HepG2 (cell line): ENCODE results near the gene SNX22. TPM values are rescaled to one million over a fixed set of nuclear protein-coding genes. Genes with fewer than 3 reads are reported as not detected.

Experiments used
- BCLAF1 ChIP-seq: fragments of 450-650 bp; IDR thresholded peaks from 2 replicates; pipeline ENCODE4 v1.6.1; 2017; ENCODE audit warnings: mild to moderate bottlenecking
- ELF1 ChIP-seq: sonication (generic); formaldehyde crosslinking; IDR thresholded peaks from 2 replicates; pipeline ENCODE4 v1.4.0; 2020; ENCODE audit warnings: missing genetic modification reagents
- FLYWCH1 ChIP-seq: sonication (generic); formaldehyde crosslinking; IDR thresholded peaks from 2 replicates; pipeline ENCODE4 v1.8.1; 2023; ENCODE audit warnings: mild to moderate bottlenecking, missing genetic modification reagents
- HDAC1 ChIP-seq: sonication (generic); formaldehyde crosslinking; IDR thresholded peaks from 2 replicates; pipeline ENCODE4 v1.5.1; 2020; ENCODE audit warnings: mild to moderate bottlenecking, missing genetic modification reagents
- KAT7 ChIP-seq: IDR thresholded peaks from 2 replicates; pipeline ENCODE4 v1.6.1; 2018; ENCODE audit warnings: borderline replicate concordance, missing compliant biosample characterization
- PHF21A ChIP-seq: sonication (generic); formaldehyde crosslinking; IDR thresholded peaks from 2 replicates; pipeline ENCODE4 v1.5.0; 2020; ENCODE audit warnings: mild to moderate bottlenecking, missing genetic modification reagents
- POLR2AphosphoS5 ChIP-seq: IDR thresholded peaks from 2 replicates; pipeline ENCODE4 v1.6.1; 2012; ENCODE audit warnings: low read depth, low read length
- RELA ChIP-seq: sonication (generic); formaldehyde crosslinking; IDR thresholded peaks from 2 replicates; pipeline ENCODE4 v1.4.0; 2020; ENCODE audit warnings: missing genetic modification reagents
- TBP ChIP-seq: sonication (generic); formaldehyde crosslinking; IDR thresholded peaks from 2 replicates; pipeline ENCODE4 v1.5.0; 2020; ENCODE audit warnings: missing genetic modification reagents
- TBX2 ChIP-seq: sonication (generic); formaldehyde crosslinking; IDR thresholded peaks from 2 replicates; pipeline ENCODE4 v1.5.0; 2020; ENCODE audit warnings: missing genetic modification reagents, mild to moderate bottlenecking, borderline replicate concordance
- ZBTB20 ChIP-seq: sonication (generic); formaldehyde crosslinking; IDR thresholded peaks from 2 replicates; pipeline ENCODE4 v1.8.1; 2023; ENCODE audit warnings: missing genetic modification reagents, low read depth, mild to moderate bottlenecking, borderline replicate concordance
- ZBTB43 ChIP-seq: sonication (generic); formaldehyde crosslinking; conservative IDR thresholded peaks from 2 replicates; pipeline ENCODE4 v1.4.0; 2020; ENCODE audit warnings: missing genetic modification reagents
- ZNF317 ChIP-seq: sonication (generic); formaldehyde crosslinking; IDR thresholded peaks from 2 replicates; pipeline ENCODE4 v1.5.0; 2020; ENCODE audit warnings: mild to moderate bottlenecking, missing genetic modification reagents
- ZNF547 ChIP-seq: sonication (generic); formaldehyde crosslinking; IDR thresholded peaks from 2 replicates; pipeline ENCODE4 v1.5.1; 2020; ENCODE audit warnings: mild to moderate bottlenecking, missing genetic modification reagents
- ZNF629 ChIP-seq: sonication (generic); formaldehyde crosslinking; conservative IDR thresholded peaks from 2 replicates; pipeline ENCODE4 v1.5.0; 2020; ENCODE audit warnings: missing genetic modification reagents
- ZNF660 ChIP-seq: sonication (generic); formaldehyde crosslinking; IDR thresholded peaks from 2 replicates; pipeline ENCODE4 v1.5.1; 2020; ENCODE audit warnings: mild to moderate bottlenecking, low read depth, missing genetic modification reagents, borderline replicate concordance
- ZSCAN20 ChIP-seq: sonication (generic); formaldehyde crosslinking; IDR thresholded peaks from 2 replicates; pipeline ENCODE4 v1.4.0; 2020; ENCODE audit warnings: missing genetic modification reagents, mild to moderate bottlenecking, borderline replicate concordance
- polyA plus RNA-seq, 8 experiments: library from polyadenylated mRNA; depleted of rRNA in 3 of 8; stranded (reverse) in 7 of 8; unstranded in 1 of 8; fragments of >200 nt; fragmentation: Illumina TruSeq in 4 of 8; extraction: Trizol in 4 of 8; gene quantifications; 2 replicates each; pipeline versions ENCODE4 v1.2.1 to v1.2.3, GENCODE V29; 2011 to 2016; ENCODE audit warnings: low read depth in 4 of 8, missing spikeins in 1 of 8, mixed read lengths in 1 of 8; ENCODE audit not compliant: insufficient read depth in 1 of 8
- total RNA-seq, 5 experiments: library from RNA; depleted of rRNA; stranded (reverse); fragments of >200 nt; fragmentation: Illumina TruSeq; extraction: Trizol; gene quantifications; 2 replicates each; pipeline ENCODE4 v1.2.3, GENCODE V29; 2016; ENCODE audit warnings: low read depth in 1 of 5
- TF ChIP-seq, protein P1 (sequence below): sonication (generic); formaldehyde crosslinking; IDR thresholded peaks from 2 replicates; pipeline ENCODE4 v1.4.0; 2020; ENCODE audit warnings: missing genetic modification reagents, borderline replicate concordance
- TF ChIP-seq, protein P2 (sequence below): sonication (generic); formaldehyde crosslinking; IDR thresholded peaks from 2 replicates; pipeline ENCODE4 v1.8.0; 2022; ENCODE audit warnings: mild to moderate bottlenecking, missing genetic modification reagents

The SNX22 gene
- total and polyA plus RNA-seq, 2 of the 13 experiments (the other 11 are each of a cell fraction or from before 2014, with no cell fraction given): 2.3 to 5.5 TPM

DNA sequence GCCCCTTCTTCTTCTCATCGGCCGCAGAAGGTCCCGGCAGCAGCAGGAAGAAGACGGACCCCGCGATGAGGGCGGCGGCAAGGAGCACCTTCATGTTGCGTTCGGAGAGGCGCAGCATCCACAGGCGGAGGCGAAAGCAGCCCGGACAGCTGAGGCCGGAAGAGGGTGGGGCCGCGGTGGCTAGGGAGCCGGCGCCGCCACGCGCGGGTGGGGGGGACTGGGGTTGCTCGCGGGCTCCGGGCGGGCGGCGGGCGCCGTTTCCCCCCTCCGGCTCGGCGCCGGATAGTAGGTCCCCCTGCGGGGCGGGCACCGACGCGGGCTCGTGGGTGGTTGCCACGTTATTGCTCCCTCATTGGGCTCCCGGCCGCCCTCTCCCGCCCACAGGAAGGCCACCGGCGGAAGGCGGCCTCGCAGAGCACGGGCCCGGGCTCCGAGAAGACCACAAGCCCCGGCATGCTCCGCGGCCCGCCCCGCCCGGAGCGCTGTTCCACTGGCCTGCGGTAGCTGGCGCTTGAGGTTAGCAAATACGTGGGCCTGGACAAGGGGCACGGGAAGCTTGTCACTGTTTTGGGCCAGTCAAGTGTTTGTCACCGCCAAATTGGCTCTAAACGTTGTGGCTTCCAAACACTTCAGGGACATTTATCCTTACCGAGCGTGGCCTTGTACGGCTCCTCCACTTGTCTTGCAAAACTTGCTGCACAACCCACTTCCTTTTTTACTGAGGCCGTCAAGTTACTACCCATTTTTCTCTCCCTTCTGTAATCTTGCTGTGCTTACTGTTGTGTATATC lies 11.5 kb downstream of the SNX22 start, which contains the start of gene PPIB (continued):
- TF ChIP-seq, protein P1, sequence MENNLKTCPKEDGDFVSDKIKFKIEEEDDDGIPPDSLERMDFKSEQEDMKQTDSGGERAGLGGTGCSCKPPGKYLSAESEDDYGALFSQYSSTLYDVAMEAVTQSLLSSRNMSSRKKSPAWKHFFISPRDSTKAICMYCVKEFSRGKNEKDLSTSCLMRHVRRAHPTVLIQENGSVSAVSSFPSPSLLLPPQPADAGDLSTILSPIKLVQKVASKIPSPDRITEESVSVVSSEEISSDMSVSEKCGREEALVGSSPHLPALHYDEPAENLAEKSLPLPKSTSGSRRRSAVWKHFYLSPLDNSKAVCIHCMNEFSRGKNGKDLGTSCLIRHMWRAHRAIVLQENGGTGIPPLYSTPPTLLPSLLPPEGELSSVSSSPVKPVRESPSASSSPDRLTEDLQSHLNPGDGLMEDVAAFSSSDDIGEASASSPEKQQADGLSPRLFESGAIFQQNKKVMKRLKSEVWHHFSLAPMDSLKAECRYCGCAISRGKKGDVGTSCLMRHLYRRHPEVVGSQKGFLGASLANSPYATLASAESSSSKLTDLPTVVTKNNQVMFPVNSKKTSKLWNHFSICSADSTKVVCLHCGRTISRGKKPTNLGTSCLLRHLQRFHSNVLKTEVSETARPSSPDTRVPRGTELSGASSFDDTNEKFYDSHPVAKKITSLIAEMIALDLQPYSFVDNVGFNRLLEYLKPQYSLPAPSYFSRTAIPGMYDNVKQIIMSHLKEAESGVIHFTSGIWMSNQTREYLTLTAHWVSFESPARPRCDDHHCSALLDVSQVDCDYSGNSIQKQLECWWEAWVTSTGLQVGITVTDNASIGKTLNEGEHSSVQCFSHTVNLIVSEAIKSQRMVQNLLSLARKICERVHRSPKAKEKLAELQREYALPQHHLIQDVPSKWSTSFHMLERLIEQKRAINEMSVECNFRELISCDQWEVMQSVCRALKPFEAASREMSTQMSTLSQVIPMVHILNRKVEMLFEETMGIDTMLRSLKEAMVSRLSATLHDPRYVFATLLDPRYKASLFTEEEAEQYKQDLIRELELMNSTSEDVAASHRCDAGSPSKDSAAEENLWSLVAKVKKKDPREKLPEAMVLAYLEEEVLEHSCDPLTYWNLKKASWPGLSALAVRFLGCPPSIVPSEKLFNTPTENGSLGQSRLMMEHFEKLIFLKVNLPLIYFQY (CRISPR knock-in tag): no peak
- TF ChIP-seq TBP (CRISPR knock-in tag): no peak
- TF ChIP-seq HDAC1: peak; percentile 78; the same call in 1 of the 2 replicates
- no peak for TF ChIP-seq FLYWCH1 (CRISPR knock-in tag)
- no peak for TF ChIP-seq RELA
- peak; percentile 23; the same call in 1 of the 2 replicates for TF ChIP-seq ZNF317 (CRISPR knock-in tag)
- TF ChIP-seq POLR2AphosphoS5: peak; percentile 81
- TF ChIP-seq BCLAF1: no peak
- no peak for TF ChIP-seq PHF21A
- TF ChIP-seq ZNF629 (CRISPR knock-in tag): no peak
- TF ChIP-seq ELF1: peak; percentile 84
- TF ChIP-seq ZBTB20 (CRISPR knock-in tag): peak; percentile 80; the same call in 1 of the 2 replicates
- 0 out of 2 replicates have a peak, but pooled peaks have one; percentile 24 for TF ChIP-seq ZSCAN20 (CRISPR knock-in tag)
- TF ChIP-seq, protein P2, sequence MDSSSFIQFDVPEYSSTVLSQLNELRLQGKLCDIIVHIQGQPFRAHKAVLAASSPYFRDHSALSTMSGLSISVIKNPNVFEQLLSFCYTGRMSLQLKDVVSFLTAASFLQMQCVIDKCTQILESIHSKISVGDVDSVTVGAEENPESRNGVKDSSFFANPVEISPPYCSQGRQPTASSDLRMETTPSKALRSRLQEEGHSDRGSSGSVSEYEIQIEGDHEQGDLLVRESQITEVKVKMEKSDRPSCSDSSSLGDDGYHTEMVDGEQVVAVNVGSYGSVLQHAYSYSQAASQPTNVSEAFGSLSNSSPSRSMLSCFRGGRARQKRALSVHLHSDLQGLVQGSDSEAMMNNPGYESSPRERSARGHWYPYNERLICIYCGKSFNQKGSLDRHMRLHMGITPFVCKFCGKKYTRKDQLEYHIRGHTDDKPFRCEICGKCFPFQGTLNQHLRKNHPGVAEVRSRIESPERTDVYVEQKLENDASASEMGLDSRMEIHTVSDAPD: no peak
- TF ChIP-seq TBX2 (CRISPR knock-in tag): peak; percentile 77
- no peak for TF ChIP-seq ZNF660 (CRISPR knock-in tag)
- peak; percentile 56; the same call in 1 of the 2 replicates for TF ChIP-seq ZNF547 (CRISPR knock-in tag)
- TF ChIP-seq ZBTB43 (CRISPR knock-in tag): no peak
- no peak; the same call in 1 of the 2 replicates for TF ChIP-seq KAT7 (CRISPR knock-in tag)
